ENCODE results near the gene ZGRF1.
"Not testable (repeated sequence)": the region's sequence is repeated elsewhere in the genome, so short reads cannot be mapped to it uniquely, and the experiment has no call there.

ZGRF1 gene

GRCh38 chr4:112673686-112674085 is 37.0 kb upstream of the ZGRF1 start:
- no peaks in the 10 kb centered on the region for H3K27me3 ChIP-seq (ENCODE audit: insufficient read depth, low read depth)
- H3K4me1 ChIP-seq (ENCODE audit: low read depth, poor library complexity, severe bottlenecking) = no peaks in the 10 kb centered on the region
- no peak for TF ChIP-seq CTCF (conservative IDR thresholded peaks at IDR 0.05; ENCODE audit: low read depth, low read length)
- H3K79me2 ChIP-seq (ENCODE audit: insufficient read depth, low read depth) = no peaks in the 10 kb centered on the region
- no peaks in the 10 kb centered on the region for H4K20me1 ChIP-seq (ENCODE audit: insufficient read depth)
- H3K4me3 ChIP-seq (IDR thresholded peaks at IDR 0.05; ENCODE audit: insufficient read depth, low read depth, low read length) = no peak overlapping the region
- H3K36me3 ChIP-seq (ENCODE audit: insufficient read depth) = no peaks in the 10 kb centered on the region
- H3K9ac ChIP-seq = no peak overlapping the region
- H2AFZ ChIP-seq (ENCODE audit: low read depth) = no peak overlapping the region
- H3K27ac ChIP-seq = no peak overlapping the region
- no peak overlapping the region for H3K4me2 ChIP-seq

GRCh38 chr4:112673076-112673475 is 36.4 kb upstream of the ZGRF1 start:
- H3K4me2 ChIP-seq = no peak overlapping the region
- no peaks in the 10 kb centered on the region for H3K79me2 ChIP-seq (ENCODE audit: insufficient read depth, low read depth)
- no peak overlapping the region for H3K27ac ChIP-seq
- H3K4me1 ChIP-seq (ENCODE audit: low read depth, poor library complexity, severe bottlenecking) = no peaks in the 10 kb centered on the region
- no peaks in the 10 kb centered on the region for H4K20me1 ChIP-seq (ENCODE audit: insufficient read depth)
- no peak for TF ChIP-seq CTCF (conservative IDR thresholded peaks at IDR 0.05; ENCODE audit: low read depth, low read length)
- H3K36me3 ChIP-seq (ENCODE audit: insufficient read depth) = no peaks in the 10 kb centered on the region
- no peak overlapping the region for H2AFZ ChIP-seq (ENCODE audit: low read depth)
- no peak overlapping the region for H3K4me3 ChIP-seq (IDR thresholded peaks at IDR 0.05; ENCODE audit: insufficient read depth, low read depth, low read length)
- H3K27me3 ChIP-seq (ENCODE audit: insufficient read depth, low read depth) = no peaks in the 10 kb centered on the region
- no peak overlapping the region for H3K9ac ChIP-seq

- TF ChIP-seq CTCF (conservative IDR thresholded peaks at IDR 0.05; ENCODE audit: low read depth, low read length) = no peak
- no peak overlapping the region for H3K27ac ChIP-seq
- H3K9ac ChIP-seq = no peak overlapping the region
- H3K4me2 ChIP-seq = no peak overlapping the region
- no peaks in the 10 kb centered on the region for H3K79me2 ChIP-seq (ENCODE audit: insufficient read depth, low read depth)
- H3K4me1 ChIP-seq (ENCODE audit: low read depth, poor library complexity, severe bottlenecking) = no peaks in the 10 kb centered on the region
- H3K27me3 ChIP-seq (ENCODE audit: insufficient read depth, low read depth) = no peaks in the 10 kb centered on the region
- no peak overlapping the region for H2AFZ ChIP-seq (ENCODE audit: low read depth)
- no peaks in the 10 kb centered on the region for H4K20me1 ChIP-seq (ENCODE audit: insufficient read depth)
- H3K4me3 ChIP-seq (IDR thresholded peaks at IDR 0.05; ENCODE audit: insufficient read depth, low read depth, low read length) = no peak overlapping the region
- no peaks in the 10 kb centered on the region for H3K36me3 ChIP-seq (ENCODE audit: insufficient read depth)
These were observed 31.4 kb upstream of the ZGRF1 start for GRCh38 chr4:112668131-112668530.

- no peaks in the 10 kb centered on the region for H4K20me1 ChIP-seq (ENCODE audit: insufficient read depth)
- no peak overlapping the region for H3K4me3 ChIP-seq (IDR thresholded peaks at IDR 0.05; ENCODE audit: insufficient read depth, low read depth, low read length)
- H3K4me1 ChIP-seq (ENCODE audit: low read depth, poor library complexity, severe bottlenecking) = no peaks in the 10 kb centered on the region
- TF ChIP-seq CTCF (conservative IDR thresholded peaks at IDR 0.05; ENCODE audit: low read depth, low read length) = no peak
- no peak overlapping the region for H3K4me2 ChIP-seq
- H3K79me2 ChIP-seq (ENCODE audit: insufficient read depth, low read depth) = no peaks in the 10 kb centered on the region
- no peaks in the 10 kb centered on the region for H3K27me3 ChIP-seq (ENCODE audit: insufficient read depth, low read depth)
- H3K36me3 ChIP-seq (ENCODE audit: insufficient read depth) = no peaks in the 10 kb centered on the region
- no peak overlapping the region for H3K9ac ChIP-seq
- H2AFZ ChIP-seq (ENCODE audit: low read depth) = no peak overlapping the region
- no peak overlapping the region for H3K27ac ChIP-seq
These were observed 27.9 kb upstream of the ZGRF1 start for GRCh38 chr4:112664611-112665010.

- not testable (repeated sequence) for H3K27ac ChIP-seq; H2AFZ ChIP-seq (ENCODE audit: low read depth); H3K36me3 ChIP-seq (ENCODE audit: insufficient read depth); H3K4me2 ChIP-seq; H3K9ac ChIP-seq; H3K4me3 ChIP-seq (IDR thresholded peaks at IDR 0.05; ENCODE audit: insufficient read depth, low read depth, low read length); H4K20me1 ChIP-seq (ENCODE audit: insufficient read depth); H3K27me3 ChIP-seq (ENCODE audit: insufficient read depth, low read depth); H3K79me2 ChIP-seq (ENCODE audit: insufficient read depth, low read depth); H3K4me1 ChIP-seq (ENCODE audit: low read depth, poor library complexity, severe bottlenecking)
These were observed 19.4 kb upstream of the ZGRF1 start for GRCh38 chr4:112656115-112656514.
